Ascending aorta (tissue), 2 donors: Measurements from ENCODE around the gene TNKS1BP1. TPM values are rescaled to one million over a fixed set of nuclear protein-coding genes. Genes with fewer than 3 reads are reported as not detected.
A peak's percentile ranks its signal among the peaks of the same experiment; 100 is the strongest.

Source experiments
- DNase-seq, 2 donors: peaks; one replicate each; pipeline ENCODE4 v3.0.0-alpha.2; 2019; ENCODE audit warnings: low spot score in 2 of 2
- H3K27ac ChIP-seq, 2 donors: fragments of 200-600 bp; sonication (generic); one replicate each; pipeline ENCODE4 v1.5.1; 2016 to 2017; ENCODE audit warnings: mild to moderate bottlenecking in 1 of 2
- H3K27me3 ChIP-seq: fragments of 200-600 bp; sonication (generic); one replicate; pipeline ENCODE4 v1.5.1; 2017
- H3K36me3 ChIP-seq, 2 donors: fragments of 200-600 bp; sonication (generic); one replicate each; pipeline ENCODE4 v1.5.1; 2016
- H3K4me1 ChIP-seq, 2 donors: fragments of 200-600 bp; sonication (generic); one replicate each; pipeline ENCODE4 v1.5.1; 2016 to 2017; ENCODE audit warnings: mild to moderate bottlenecking in 1 of 2
- H3K4me3 ChIP-seq, 2 donors: fragments of 200-600 bp; sonication (generic); one replicate each; pipeline ENCODE4 v1.5.1; 2016 to 2017; ENCODE audit warnings: mild to moderate bottlenecking in 1 of 2
- H3K9me3 ChIP-seq, 2 donors: fragments of 200-600 bp; sonication (generic); one replicate each; pipeline ENCODE4 v1.5.1; 2016
- intact Hi-C: fragments of 100-400 bp; cut with DNase I; formaldehyde crosslinking; loops from one replicate; pipeline ENCODE4 v1.15.1; 2023
- total RNA-seq: library from RNA; depleted of rRNA; stranded (reverse); fragments of >200 nt; gene quantifications from one replicate; pipeline ENCODE4 v1.1.0, GENCODE V29; 2016
- TF ChIP-seq, protein P1 (sequence below), 3 experiments: fragments of 200-600 bp in 2 of 3; fragments of 450-650 bp in 1 of 3; sonication (generic) in 2 of 3; IDR thresholded peaks; one replicate each; pipeline ENCODE4 v1.5.1; 2016 to 2019; ENCODE audit warnings: antibody characterized with exemption in 3 of 3, mild to moderate bottlenecking in 1 of 3, moderate library complexity in 1 of 3

TNKS1BP1 gene
- total RNA-seq, 1 donor from 2014 or later, result 131 TPM

DNA sequence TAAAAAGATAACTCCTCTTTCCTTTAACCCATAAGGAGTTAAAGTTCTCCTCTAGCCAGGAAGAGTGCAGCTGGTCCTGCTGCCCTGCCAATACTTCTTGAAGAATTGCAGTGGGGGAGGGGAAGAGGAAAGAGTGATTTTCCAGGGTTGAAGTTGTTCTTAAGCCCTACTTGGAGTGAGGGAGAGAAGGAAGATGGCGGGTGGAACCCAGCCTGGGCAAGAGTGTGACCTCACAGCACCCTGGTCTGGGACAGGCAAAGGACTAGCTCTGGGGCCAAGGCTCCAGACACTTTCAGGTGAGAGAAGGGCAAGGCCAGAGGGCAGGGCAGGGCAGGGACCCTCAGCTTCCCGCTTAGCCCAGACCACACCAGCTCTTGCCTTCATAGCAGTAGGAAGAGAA lies 6.6 kb downstream of the TNKS1BP1 start:
- Histone ChIP-seq H3K27ac (peak overlapping the region; percentile 38 to 44), H3K4me1 (peaks cover 10 to 41% of the 10 kb centered on the region in 2 donors), H3K27me3 (no peaks in the 10 kb centered on the region), H3K9me3 (no peaks in the 10 kb centered on the region), H3K4me3 (peak overlapping the region in 1 of 2 donors; percentile 11), H3K36me3 (peaks cover 67 to 74% of the 10 kb centered on the region in 2 donors)
- no peak for DNase-seq
- intact Hi-C loops, result no loop called here
- TF ChIP-seq, protein P1, sequence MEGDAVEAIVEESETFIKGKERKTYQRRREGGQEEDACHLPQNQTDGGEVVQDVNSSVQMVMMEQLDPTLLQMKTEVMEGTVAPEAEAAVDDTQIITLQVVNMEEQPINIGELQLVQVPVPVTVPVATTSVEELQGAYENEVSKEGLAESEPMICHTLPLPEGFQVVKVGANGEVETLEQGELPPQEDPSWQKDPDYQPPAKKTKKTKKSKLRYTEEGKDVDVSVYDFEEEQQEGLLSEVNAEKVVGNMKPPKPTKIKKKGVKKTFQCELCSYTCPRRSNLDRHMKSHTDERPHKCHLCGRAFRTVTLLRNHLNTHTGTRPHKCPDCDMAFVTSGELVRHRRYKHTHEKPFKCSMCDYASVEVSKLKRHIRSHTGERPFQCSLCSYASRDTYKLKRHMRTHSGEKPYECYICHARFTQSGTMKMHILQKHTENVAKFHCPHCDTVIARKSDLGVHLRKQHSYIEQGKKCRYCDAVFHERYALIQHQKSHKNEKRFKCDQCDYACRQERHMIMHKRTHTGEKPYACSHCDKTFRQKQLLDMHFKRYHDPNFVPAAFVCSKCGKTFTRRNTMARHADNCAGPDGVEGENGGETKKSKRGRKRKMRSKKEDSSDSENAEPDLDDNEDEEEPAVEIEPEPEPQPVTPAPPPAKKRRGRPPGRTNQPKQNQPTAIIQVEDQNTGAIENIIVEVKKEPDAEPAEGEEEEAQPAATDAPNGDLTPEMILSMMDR (IDR thresholded peaks at IDR 0.05), result no peak

GRCh38 chr11:57316017-57316416 lies 8.7 kb downstream of the TNKS1BP1 start:
- H3K27ac ChIP-seq, result peak overlapping the region in 1 of 2 donors; percentile 29
- TF ChIP-seq, protein P1 (IDR thresholded peaks at IDR 0.05), result no peak
- peaks cover 78 to 84% of the 10 kb centered on the region in 2 donors for H3K36me3 ChIP-seq

GRCh38 chr11:57315491-57315890 lies 9.3 kb downstream of the TNKS1BP1 start:
- Histone ChIP-seq H3K36me3 (peaks cover 78 to 81% of the 10 kb centered on the region in 2 donors), H3K4me1 (peaks cover 19 to 38% of the 10 kb centered on the region in 2 donors), H3K9me3 (no peaks in the 10 kb centered on the region), H3K4me3 (no peak overlapping the region), H3K27me3 (no peaks in the 10 kb centered on the region), H3K27ac (peak overlapping the region in 1 of 2 donors; percentile 29)
- intact Hi-C loops, result no loop called here
- TF ChIP-seq, protein P1 (IDR thresholded peaks at IDR 0.05), result no peak
- no peak for DNase-seq

More at GRCh38 chr11:57316017-57316416, 8.7 kb downstream of the TNKS1BP1 start:
- H3K4me1 ChIP-seq, result peaks cover 19 to 36% of the 10 kb centered on the region in 2 donors
- H3K4me3 ChIP-seq, result no peak overlapping the region
- DNase-seq, result no peak
- H3K27me3 ChIP-seq, result no peaks in the 10 kb centered on the region
- intact Hi-C loops, result no loop called here
- H3K9me3 ChIP-seq, result no peaks in the 10 kb centered on the region

DNA sequence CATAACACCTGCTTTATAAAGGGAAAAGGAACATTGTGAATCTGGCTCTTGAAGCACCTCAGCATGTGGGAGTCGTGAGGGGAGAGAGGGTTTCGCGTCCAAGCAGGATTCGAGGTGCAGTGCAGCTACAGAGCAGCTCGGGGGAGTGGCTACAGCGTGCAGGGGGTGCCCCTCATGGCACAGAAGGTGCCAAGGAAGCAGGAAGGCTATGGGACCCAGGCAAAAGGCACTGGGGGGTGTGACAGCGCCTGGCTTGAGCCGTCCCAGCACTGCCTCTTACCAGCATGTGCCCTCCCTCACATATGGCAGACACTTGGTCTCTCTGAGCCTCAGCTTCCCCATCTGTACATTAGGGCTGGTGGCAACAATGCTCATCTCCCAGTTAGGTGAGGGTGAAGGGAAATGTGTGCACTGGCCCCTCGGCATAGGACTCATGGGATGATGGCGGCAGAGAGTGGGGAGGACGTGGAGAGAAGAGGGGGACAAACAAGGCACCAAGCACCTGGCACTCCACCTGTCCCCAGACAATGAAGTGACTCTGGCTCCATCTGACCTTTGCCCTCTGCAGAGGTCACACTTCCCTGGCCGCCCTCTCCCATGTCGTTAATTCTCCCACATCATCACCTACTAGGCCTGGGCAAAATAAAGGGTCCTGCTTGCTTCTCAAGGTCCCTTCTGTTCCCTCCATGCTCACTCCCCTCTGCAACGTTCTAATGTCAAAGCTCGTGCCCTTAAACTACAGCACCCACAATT lies 10.4 kb downstream of the TNKS1BP1 start:
- peaks cover 74 to 81% of the 10 kb centered on the region in 2 donors for H3K36me3 ChIP-seq
- H3K9me3 ChIP-seq, result no peaks in the 10 kb centered on the region
- no peak for DNase-seq
- no peak overlapping the region for H3K4me3 ChIP-seq
- H3K27ac ChIP-seq, result no peak overlapping the region
- H3K4me1 ChIP-seq, result peaks cover 19 to 40% of the 10 kb centered on the region in 2 donors
- no peaks in the 10 kb centered on the region for H3K27me3 ChIP-seq
- TF ChIP-seq, protein P1 (IDR thresholded peaks at IDR 0.05), result no peak
- intact Hi-C loops, result no loop called here

GRCh38 chr11:57313788-57314135 lies 11.0 kb downstream of the TNKS1BP1 start:
- no peaks in the 10 kb centered on the region for H3K27me3 ChIP-seq
- no peak for DNase-seq
- peak overlapping the region in 1 of 2 donors; percentile 75 for H3K27ac ChIP-seq
- TF ChIP-seq, protein P1 (IDR thresholded peaks at IDR 0.05), result no peak
- no peaks in the 10 kb centered on the region for H3K9me3 ChIP-seq
- intact Hi-C loops, result no loop called here
- H3K36me3 ChIP-seq, result peaks cover 69 to 83% of the 10 kb centered on the region in 2 donors
- H3K4me1 ChIP-seq, result peaks cover 19 to 42% of the 10 kb centered on the region in 2 donors
- no peak overlapping the region for H3K4me3 ChIP-seq
